ENCODE measurements around the gene FAM200A. TPM values are rescaled to one million over a fixed set of nuclear protein-coding genes. Genes with fewer than 3 reads are reported as not detected.
"Not testable (repeated sequence)": the region's sequence is repeated elsewhere in the genome, so short reads cannot be mapped to it uniquely, and the experiment has no call there.

The FAM200A gene
- polyA plus RNA-seq, 2 of the 4 experiments (the other 2 are of a cell fraction): 5.3 to 9.8 TPM

DNA sequence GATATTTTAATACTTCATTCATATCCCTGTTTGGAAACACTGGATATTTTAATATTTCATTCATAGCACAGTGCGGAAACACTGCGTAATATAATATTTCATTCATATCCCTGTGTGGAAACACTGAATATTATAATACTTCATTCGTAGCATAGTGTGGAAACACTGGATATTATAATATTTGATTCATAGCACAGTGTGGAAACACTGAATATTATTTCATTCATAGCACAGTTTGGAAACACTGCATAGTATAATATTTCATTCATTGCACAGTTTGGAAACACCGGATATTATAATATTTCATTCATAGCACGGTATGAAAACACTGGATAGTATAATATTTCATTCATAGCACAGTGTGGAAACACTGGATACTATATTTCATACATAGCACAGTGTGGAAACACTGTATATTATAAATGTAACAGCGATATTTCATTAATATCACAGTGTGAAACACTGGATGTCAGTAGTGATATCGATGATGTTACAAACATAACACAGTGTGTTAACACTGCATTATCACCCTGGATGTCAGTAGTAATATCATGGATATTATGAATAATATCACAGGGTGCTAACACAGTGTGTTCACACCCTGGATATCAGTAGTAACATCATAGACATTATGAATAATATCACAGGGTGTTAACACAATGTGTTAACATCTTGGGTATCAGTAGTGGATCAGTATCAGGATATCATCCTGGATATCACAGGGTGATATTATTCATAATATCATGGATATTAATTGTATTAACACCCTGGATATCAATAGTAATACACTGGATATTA lies 43.2 kb upstream of the FAM200A start (continued):
- TF ChIP-seq, protein P1, sequence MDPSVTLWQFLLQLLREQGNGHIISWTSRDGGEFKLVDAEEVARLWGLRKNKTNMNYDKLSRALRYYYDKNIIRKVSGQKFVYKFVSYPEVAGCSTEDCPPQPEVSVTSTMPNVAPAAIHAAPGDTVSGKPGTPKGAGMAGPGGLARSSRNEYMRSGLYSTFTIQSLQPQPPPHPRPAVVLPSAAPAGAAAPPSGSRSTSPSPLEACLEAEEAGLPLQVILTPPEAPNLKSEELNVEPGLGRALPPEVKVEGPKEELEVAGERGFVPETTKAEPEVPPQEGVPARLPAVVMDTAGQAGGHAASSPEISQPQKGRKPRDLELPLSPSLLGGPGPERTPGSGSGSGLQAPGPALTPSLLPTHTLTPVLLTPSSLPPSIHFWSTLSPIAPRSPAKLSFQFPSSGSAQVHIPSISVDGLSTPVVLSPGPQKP (IDR thresholded peaks at IDR 0.05; ENCODE audit: low read depth, low read length): no peak
- TF ChIP-seq HEYL (CRISPR knock-in tag; IDR thresholded peaks at IDR 0.05): no peak
- no peak for TF ChIP-seq ZC3H11A (IDR thresholded peaks at IDR 0.05)
- no peak for TF ChIP-seq RFX5 (IDR thresholded peaks at IDR 0.05)
- no peak for TF ChIP-seq CEBPB (IDR thresholded peaks at IDR 0.05)
- no peak for TF ChIP-seq KDM1A (IDR thresholded peaks at IDR 0.05; ENCODE audit: low read depth)

DNA sequence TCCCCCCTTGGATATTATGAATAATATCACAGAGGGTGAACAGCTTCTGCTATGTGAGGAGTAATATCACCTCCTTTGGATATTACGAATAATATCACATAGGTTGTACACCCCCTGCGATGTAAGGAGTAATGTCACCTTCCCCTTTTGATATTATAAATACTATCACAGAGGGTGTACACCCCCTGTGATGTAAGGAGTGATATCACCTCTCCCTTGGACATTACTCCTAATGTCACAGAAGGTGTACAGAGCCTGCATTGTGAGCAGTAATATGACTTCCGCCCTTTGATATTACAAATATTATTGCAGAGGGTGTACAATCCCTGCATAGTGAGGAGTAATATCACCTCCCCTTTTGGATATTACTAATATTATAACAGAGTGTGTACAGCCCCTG lies 37.0 kb upstream of the FAM200A start:
- ATAC-seq (no peak), DNase-seq (ENCODE audit: low read depth in 1 of 2, low spot score in 1 of 2) (no peak), FAIRE-seq (no peak)
- Histone ChIP-seq H3K4me1 (no peaks in the 10 kb centered on the region), H3K27ac (no peak overlapping the region), H3K9me3 (no peaks in the 10 kb centered on the region), H3K4me3 (no peak overlapping the region), H3K4me2 (no peak overlapping the region)
- TF ChIP-seq, protein P2, sequence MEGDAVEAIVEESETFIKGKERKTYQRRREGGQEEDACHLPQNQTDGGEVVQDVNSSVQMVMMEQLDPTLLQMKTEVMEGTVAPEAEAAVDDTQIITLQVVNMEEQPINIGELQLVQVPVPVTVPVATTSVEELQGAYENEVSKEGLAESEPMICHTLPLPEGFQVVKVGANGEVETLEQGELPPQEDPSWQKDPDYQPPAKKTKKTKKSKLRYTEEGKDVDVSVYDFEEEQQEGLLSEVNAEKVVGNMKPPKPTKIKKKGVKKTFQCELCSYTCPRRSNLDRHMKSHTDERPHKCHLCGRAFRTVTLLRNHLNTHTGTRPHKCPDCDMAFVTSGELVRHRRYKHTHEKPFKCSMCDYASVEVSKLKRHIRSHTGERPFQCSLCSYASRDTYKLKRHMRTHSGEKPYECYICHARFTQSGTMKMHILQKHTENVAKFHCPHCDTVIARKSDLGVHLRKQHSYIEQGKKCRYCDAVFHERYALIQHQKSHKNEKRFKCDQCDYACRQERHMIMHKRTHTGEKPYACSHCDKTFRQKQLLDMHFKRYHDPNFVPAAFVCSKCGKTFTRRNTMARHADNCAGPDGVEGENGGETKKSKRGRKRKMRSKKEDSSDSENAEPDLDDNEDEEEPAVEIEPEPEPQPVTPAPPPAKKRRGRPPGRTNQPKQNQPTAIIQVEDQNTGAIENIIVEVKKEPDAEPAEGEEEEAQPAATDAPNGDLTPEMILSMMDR (IDR thresholded peaks at IDR 0.05): no peak
- TF ChIP-seq, protein P3, sequence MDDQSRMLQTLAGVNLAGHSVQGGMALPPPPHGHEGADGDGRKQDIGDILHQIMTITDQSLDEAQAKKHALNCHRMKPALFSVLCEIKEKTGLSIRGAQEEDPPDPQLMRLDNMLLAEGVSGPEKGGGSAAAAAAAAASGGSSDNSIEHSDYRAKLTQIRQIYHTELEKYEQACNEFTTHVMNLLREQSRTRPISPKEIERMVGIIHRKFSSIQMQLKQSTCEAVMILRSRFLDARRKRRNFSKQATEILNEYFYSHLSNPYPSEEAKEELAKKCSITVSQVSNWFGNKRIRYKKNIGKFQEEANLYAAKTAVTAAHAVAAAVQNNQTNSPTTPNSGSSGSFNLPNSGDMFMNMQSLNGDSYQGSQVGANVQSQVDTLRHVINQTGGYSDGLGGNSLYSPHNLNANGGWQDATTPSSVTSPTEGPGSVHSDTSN (IDR thresholded peaks at IDR 0.05): no peak
- no peak for TF ChIP-seq POLR2AphosphoS2 (conservative IDR thresholded peaks at IDR 0.05; ENCODE audit: low read length)
- no peak for TF ChIP-seq KDM1A (IDR thresholded peaks at IDR 0.05; ENCODE audit: low read depth)
- TF ChIP-seq ESRRA (IDR thresholded peaks at IDR 0.05; ENCODE audit: borderline replicate concordance, low read length): no peak
- TF ChIP-seq, protein P4, sequence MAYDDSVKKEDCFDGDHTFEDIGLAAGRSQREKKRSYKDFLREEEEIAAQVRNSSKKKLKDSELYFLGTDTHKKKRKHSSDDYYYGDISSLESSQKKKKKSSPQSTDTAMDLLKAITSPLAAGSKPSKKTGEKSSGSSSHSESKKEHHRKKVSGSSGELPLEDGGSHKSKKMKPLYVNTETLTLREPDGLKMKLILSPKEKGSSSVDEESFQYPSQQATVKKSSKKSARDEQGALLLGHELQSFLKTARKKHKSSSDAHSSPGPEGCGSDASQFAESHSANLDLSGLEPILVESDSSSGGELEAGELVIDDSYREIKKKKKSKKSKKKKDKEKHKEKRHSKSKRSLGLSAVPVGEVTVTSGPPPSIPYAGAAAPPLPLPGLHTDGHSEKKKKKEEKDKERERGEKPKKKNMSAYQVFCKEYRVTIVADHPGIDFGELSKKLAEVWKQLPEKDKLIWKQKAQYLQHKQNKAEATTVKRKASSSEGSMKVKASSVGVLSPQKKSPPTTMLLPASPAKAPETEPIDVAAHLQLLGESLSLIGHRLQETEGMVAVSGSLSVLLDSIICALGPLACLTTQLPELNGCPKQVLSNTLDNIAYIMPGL (CRISPR knock-in tag; IDR thresholded peaks at IDR 0.05; ENCODE audit: borderline replicate concordance): no peak
- TF ChIP-seq HOXB5 (CRISPR knock-in tag; IDR thresholded peaks at IDR 0.05): no peak
- TF ChIP-seq ZNF302 (CRISPR knock-in tag; IDR thresholded peaks at IDR 0.05): no peak
- no peak for TF ChIP-seq HEYL (CRISPR knock-in tag; IDR thresholded peaks at IDR 0.05)
- no peak for TF ChIP-seq CHD4 (IDR thresholded peaks at IDR 0.05; ENCODE audit: borderline replicate concordance)
- TF ChIP-seq FOSB (CRISPR knock-in tag; IDR thresholded peaks at IDR 0.05): no peak
- ChIA-PET CTCF (no interaction called here), POLR2A (no interaction called here)
- WGBS (ENCODE audit: missing lambda C conversion rate): 78% methylated on average over 3 of the region's 3 CpGs

DNA sequence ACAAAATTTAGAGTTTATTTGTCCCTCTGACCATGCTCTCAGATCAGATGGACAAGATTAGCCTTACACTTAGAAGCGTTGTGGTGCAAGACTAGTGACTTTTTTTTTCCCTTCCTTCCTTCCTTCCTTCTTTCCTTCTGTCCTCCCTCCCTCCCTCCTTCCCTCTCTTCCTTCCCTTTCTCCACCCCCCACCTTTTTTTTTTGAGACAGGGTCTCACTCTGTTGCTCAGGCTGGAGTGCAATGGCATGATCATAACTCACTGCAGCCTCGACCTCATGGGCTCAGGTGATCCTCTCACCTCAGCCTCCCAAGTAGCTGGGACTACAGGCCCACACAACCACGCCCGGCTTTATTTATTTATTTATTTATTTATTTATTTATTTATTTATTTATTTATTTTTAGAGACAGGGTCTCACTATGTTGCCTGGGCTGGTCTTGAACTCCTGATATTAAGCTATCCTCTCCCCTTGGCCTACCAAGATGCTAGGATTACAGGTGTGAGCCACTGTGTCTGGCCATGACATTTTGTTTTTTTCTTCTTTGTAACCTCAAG lies 28.9 kb upstream of the FAM200A start:
- not testable (repeated sequence) for H3K4me1 ChIP-seq; DNase-seq (ENCODE audit: low read depth in 1 of 2, low spot score in 1 of 2); FAIRE-seq; H3K9me3 ChIP-seq; ATAC-seq
- H3K4me3 ChIP-seq: peak overlapping the region; percentile 42; the same call in 2 of the 3 replicates
- CTCF ChIA-PET: interaction anchor here (0.6 to 1.3 kb wide), 8 partner anchors 16 to 369 kb away, joined by 3 to 5 read pairs (median 3); no protein-coding TSS in a partner anchor
- WGBS (ENCODE audit: missing lambda C conversion rate): 93% methylated on average over 4 of the region's 4 CpGs
- peak overlapping the region; percentile 53 for H3K4me2 ChIP-seq
- peak; percentile 85 for TF ChIP-seq ZC3H11A (IDR thresholded peaks at IDR 0.05)
- H3K27ac ChIP-seq: peak overlapping the region in 1 of 2 experiments; percentile 50; a peak in 2 of 6 replicates
- POLR2A ChIA-PET: interaction anchor here (1.0 to 1.5 kb wide), 2 partner anchors 23 to 36 kb away, joined by 4 read pairs; partner anchors contain the start of genes ZNF655 and ZSCAN25

Data from A549 (cell line).